IPS DF 6.9 (cell line): Measurements from ENCODE around the gene TESPA1.
A peak's percentile ranks its signal among the peaks of the same experiment; 100 is the strongest.

ENCODE experiments used
- DNase-seq: peaks from one replicate; pipeline ENCODE4 v3.0.0-alpha.2; 2013; ENCODE audit warnings: low read depth, low spot score
- H3K27ac ChIP-seq: one replicate; pipeline ENCODE4 v1.5.1; 2013; ENCODE audit warnings: low read length, control low read depth
- H3K27me3 ChIP-seq: 2 replicates; pipeline ENCODE4 v1.6.1; 2013; ENCODE audit warnings: mild to moderate bottlenecking, low read length; ENCODE audit not compliant: control insufficient read depth, insufficient read depth
- H3K36me3 ChIP-seq: 2 replicates; pipeline ENCODE4 v1.6.1; 2013; ENCODE audit warnings: low read length; ENCODE audit not compliant: control insufficient read depth, insufficient read depth
- H3K4me1 ChIP-seq: 2 replicates; pipeline ENCODE4 v1.6.1; 2013; ENCODE audit warnings: low read length; ENCODE audit not compliant: control insufficient read depth, insufficient read depth
- H3K4me3 ChIP-seq: 2 replicates; pipeline ENCODE4 v1.5.1; 2013; ENCODE audit warnings: mild to moderate bottlenecking, low read length
- H3K9me3 ChIP-seq: 2 replicates; pipeline ENCODE4 v1.6.1; 2013; ENCODE audit warnings: low read length, inconsistent platforms; ENCODE audit not compliant: control insufficient read depth, insufficient read depth
- WGBS: extraction: QIAGEN DNeasy Blood & Tissue Kit; methylation state at CpG from one replicate; pipeline ENCODE4 v1.1.7; 2013; ENCODE audit warnings: mixed read lengths, missing lambda C conversion rate; ENCODE audit not compliant: insufficient read length, insufficient coverage; 5-methylcytosine and 5-hydroxymethylcytosine counted together

TESPA1 gene, protein sequence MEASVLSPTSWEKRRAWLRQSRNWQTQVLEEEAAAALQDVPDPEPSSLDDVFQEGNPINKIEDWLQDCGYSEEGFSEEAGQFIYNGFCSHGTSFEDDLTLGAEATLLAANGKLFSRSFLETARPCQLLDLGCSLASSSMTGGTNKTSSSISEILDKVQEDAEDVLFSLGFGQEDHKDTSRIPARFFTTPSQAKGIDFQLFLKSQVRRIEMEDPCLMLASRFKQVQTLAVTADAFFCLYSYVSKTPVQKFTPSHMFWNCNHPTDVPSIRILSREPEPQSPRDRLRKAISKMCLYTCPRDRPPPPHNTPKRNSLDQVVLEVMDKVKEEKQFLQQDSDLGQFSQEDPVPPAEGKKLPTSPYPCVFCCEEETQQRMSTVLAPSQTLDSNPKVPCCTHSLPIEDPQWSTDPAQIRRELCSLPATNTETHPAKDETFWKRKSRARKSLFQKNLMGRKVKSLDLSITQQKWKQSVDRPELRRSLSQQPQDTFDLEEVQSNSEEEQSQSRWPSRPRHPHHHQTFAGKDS

DNA sequence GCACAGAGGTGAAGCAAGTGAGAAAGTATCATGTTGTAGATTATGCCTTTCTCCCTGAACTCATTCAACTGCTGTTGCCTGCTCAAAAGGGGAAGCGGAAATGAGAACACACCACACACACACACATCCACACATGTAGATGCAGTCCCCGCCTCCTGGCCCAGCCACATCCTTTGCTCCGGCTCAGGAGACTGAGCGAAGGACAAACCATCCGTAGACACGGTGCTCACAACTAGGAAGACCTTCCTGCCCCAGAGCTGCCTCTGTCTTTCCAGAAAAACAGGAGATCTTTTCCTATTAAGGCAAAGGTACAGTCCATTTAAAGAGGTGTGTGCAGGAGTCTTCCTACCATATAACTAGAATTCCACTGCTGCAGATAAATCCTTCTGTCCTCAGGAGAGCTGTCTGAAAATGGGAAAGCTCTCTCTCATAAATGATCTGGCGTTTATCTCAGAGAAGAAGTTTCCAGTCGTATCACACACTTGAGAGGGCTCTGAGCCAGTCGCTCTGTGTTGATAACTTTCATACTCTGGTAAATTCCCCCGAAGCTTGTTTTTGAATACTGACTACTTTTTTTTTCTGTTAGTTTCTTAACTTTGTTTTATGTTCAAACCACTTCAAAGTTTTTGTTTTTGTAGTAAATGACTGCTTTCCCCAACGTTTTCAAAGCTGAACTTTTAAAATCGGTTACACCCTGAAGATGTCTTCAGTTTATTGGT is at the start of gene TESPA1:
Gene TESPA1 (minus strand): TSS at position 105 of the 719 bp plus-strand sequence. CDS start 10,200 bp downstream, outside the sequence.
- Histone ChIP-seq H3K27me3 (no peaks in the 10 kb centered on the region), H3K36me3 (no peaks in the 10 kb centered on the region), H3K4me1 (no peaks in the 10 kb centered on the region), H3K27ac (no peak within 1 kb of the TSS), H3K9me3 (no peaks in the 10 kb centered on the region), H3K4me3 (no peak within 1 kb of the TSS)
- no peak for DNase-seq
- WGBS: no CpG with 5 or more reads among the region's 12 CpGs

DNA sequence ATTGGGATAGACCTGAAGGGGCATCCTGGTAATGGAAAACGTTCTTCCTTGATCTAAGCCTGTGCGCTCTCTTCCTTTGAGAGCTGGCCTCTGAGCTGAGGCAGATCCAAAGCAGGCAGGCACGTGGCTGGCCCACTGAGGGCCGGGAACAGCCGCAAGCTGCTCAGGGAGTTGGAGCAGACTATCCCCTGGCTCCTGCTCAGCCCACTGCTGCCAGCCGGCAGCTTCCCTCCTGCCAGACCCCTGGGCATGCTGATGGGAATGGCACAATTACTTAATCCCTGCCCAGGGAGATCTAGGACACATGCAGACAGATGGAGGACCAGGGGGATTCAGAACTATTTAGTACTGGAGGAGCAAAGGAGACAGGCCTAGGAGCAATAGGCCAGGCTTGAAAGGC is 49.7 kb upstream of the TESPA1 start:
- Histone ChIP-seq H3K27me3 (no peaks in the 10 kb centered on the region), H3K4me3 (no peak overlapping the region), H3K9me3 (no peaks in the 10 kb centered on the region), H3K36me3 (no peaks in the 10 kb centered on the region), H3K4me1 (no peaks in the 10 kb centered on the region), H3K27ac (no peak overlapping the region)
- no CpG with 5 or more reads among the region's 6 CpGs for WGBS
- DNase-seq: no peak

DNA sequence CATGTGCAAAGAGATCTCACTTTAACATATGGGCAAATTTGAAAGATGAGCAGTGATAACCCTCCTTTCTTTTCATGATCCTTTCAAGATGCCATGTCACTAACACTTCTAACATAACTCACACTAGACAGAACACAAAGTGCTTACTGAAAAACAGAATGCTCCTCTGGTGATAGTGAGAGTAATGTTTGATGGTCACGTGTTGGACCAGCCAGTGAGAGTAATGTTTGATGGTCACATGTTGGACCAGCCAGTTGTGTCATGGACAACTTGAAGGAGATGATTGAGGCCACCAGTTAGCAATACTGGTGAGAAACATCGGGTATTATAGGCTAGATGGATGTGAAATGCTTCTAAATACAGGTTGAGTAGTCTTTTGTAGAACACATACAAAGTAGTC is 40.9 kb upstream of the TESPA1 start:
- Histone ChIP-seq H3K9me3 (no peaks in the 10 kb centered on the region), H3K27ac (no peak overlapping the region), H3K4me3 (no peak overlapping the region), H3K4me1 (no peaks in the 10 kb centered on the region), H3K36me3 (no peaks in the 10 kb centered on the region), H3K27me3 (no peaks in the 10 kb centered on the region)
- WGBS: no CpG with 5 or more reads among the region's 2 CpGs
- DNase-seq: no peak

DNA sequence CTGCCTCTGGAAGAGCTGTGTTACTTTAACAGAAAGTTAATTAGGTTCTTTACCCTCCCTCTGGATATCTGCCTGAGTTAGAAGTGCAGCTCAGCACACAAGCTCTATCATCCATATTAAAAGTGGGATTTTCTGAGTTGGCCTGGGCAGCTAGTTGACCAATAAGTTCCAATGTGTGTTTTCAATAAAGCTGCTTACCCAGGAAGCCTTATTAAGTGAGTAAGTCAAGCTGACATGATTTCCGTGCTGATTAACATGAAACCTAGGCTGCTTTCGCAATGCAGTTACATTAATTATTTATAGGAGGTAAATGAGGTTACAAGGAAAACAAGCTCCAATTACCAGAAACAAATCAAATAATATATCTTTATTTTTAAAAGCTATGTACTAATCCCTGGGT is 40.0 kb upstream of the TESPA1 start:
- H3K27ac ChIP-seq: no peak overlapping the region
- no peak for DNase-seq
- 0 out of 2 replicates have a peak, but pooled peaks cover 2% of the 10 kb centered on the region for H3K4me1 ChIP-seq
- no peaks in the 10 kb centered on the region for H3K36me3 ChIP-seq
- no peaks in the 10 kb centered on the region for H3K27me3 ChIP-seq
- H3K9me3 ChIP-seq: no peaks in the 10 kb centered on the region
- WGBS: no CpG with 5 or more reads among the region's 2 CpGs
- no peak overlapping the region for H3K4me3 ChIP-seq

DNA sequence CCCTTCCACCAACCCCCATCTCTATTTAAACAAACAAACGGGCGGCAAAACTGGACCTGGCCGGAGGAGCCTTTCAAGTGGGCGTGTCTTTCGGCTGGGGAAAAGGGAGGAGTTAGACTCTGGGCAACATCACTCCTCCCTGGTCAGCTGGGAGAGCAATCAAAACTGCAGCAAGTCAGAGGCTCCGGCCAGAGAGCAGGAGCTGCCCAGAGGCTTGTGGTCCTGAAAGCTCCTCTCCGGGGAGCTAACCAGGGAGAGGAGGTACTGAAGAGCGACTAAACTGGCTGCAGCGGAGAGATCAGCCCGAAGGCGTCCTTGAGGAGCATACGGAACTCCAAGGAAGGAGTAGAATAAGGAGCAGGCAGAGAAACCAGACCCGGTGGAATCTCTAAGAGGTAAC is 35.2 kb upstream of the TESPA1 start, which contains the start of gene NEUROD4:
Gene NEUROD4 (plus strand): TSS at position 191 of the 400 bp plus-strand sequence. CDS start 6,466 bp downstream, outside the sequence.
- Histone ChIP-seq H3K4me3 (peak within 1 kb of the TSS; percentile 5; the same call in 1 of the 2 replicates), H3K36me3 (no peaks in the 10 kb centered on the region), H3K27me3 (no peaks in the 10 kb centered on the region), H3K27ac (no peak within 1 kb of the TSS), H3K4me1 (peaks cover 4% of the 10 kb centered on the region; the same call in 1 of the 2 replicates), H3K9me3 (no peaks in the 10 kb centered on the region)
- DNase-seq: peak; percentile 89
- no CpG with 5 or more reads among the region's 13 CpGs for WGBS

DNA sequence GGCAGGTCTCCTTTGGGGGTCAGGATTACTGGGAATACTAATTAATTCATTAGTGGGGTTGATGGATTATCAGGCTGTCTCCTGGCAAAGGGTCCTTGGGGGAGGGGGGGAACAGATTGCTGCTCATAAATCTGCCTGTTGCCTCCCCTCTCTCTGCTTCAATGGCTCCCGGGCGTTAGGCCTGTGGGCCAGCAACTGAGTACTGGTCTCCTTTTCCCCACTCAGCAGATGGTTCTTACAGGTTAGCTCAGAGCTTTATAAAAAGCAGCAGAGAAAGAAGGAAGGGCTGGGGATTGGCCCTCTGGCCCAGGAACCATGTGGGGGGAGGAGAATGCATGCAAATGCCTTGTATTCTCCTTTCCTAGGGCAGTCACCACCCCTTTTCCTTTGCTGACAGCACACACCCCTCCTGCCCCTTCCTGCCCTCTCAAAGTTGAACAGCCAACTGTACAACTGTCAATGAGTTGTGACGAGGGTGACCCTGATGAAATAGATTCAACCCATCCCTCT is 32.9 kb upstream of the TESPA1 start:
- DNase-seq: no peak
- Histone ChIP-seq H3K4me1 (peaks cover 4% of the 10 kb centered on the region; the same call in 1 of the 2 replicates), H3K36me3 (no peaks in the 10 kb centered on the region), H3K27ac (no peak overlapping the region), H3K4me3 (no peak overlapping the region), H3K27me3 (no peaks in the 10 kb centered on the region), H3K9me3 (no peaks in the 10 kb centered on the region)
- whole genome bisulfite sequencing: no CpG with 5 or more reads among the region's 3 CpGs

DNA sequence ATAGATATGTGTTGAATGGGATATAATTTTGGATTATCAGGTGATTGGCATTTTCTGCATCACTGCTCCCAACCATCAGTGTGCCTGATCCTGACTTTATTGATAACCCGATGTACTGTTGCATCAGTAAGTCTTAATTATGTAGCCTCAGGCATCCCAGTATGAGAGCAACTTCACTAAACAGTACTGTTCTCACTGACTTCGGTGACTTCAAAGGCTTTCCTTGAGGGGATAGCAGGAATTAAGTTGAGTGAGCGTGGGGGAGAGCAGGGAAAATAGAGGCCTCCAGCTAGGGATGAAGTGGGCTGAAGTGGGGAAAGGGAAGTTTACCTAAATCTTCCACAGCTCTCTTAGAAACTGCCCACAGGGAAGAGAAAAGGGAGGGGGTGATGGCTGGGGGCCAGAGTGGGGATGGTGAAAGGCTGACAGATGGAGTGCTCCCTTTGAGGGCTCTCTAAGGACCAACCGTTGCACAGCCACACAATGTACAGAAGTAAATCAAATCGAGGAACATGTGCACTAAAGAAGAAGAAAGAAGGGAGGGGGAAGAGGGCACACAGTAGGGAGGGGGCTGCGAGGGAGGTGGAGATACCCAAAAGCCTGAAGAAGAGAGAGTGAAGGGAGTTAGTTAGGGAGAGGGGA is 24.5 kb upstream of the TESPA1 start:
- WGBS: no CpG with 5 or more reads among the region's 6 CpGs
- no peaks in the 10 kb centered on the region for H3K27me3 ChIP-seq

DNA sequence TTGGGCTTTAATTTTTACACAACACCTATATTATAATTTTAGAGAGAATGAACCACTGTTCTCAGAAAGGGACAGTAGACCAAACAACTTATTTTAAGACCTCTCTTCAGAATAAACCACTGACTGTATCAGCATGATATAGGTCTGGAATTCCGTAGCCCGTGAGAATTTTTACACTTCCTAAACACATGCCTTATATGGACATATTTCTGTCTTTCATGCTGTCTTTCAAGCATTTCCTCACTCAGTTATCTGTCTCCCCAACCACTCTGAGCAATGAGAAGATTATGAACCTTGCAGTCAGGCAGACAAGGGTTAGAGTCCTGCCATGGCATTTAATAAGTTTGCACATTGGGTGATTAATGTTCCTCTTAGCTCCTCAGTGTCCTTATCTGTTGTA is 17.8 kb upstream of the TESPA1 start:
- Histone ChIP-seq H3K36me3 (no peaks in the 10 kb centered on the region), H3K4me1 (peaks cover 3% of the 10 kb centered on the region), H3K27ac (no peak overlapping the region), H3K27me3 (no peaks in the 10 kb centered on the region), H3K9me3 (no peaks in the 10 kb centered on the region), H3K4me3 (no peak overlapping the region)
- no CpG with 5 or more reads among the region's 2 CpGs for WGBS
- DNase-seq: no peak

More for the DNA sequence above, 24.5 kb upstream of the TESPA1 start:
- no peaks in the 10 kb centered on the region for H3K9me3 ChIP-seq
- H3K4me1 ChIP-seq: no peaks in the 10 kb centered on the region
- no peak overlapping the region for H3K27ac ChIP-seq
- H3K4me3 ChIP-seq: no peak overlapping the region
- DNase-seq: no peak
- H3K36me3 ChIP-seq: no peaks in the 10 kb centered on the region

DNA sequence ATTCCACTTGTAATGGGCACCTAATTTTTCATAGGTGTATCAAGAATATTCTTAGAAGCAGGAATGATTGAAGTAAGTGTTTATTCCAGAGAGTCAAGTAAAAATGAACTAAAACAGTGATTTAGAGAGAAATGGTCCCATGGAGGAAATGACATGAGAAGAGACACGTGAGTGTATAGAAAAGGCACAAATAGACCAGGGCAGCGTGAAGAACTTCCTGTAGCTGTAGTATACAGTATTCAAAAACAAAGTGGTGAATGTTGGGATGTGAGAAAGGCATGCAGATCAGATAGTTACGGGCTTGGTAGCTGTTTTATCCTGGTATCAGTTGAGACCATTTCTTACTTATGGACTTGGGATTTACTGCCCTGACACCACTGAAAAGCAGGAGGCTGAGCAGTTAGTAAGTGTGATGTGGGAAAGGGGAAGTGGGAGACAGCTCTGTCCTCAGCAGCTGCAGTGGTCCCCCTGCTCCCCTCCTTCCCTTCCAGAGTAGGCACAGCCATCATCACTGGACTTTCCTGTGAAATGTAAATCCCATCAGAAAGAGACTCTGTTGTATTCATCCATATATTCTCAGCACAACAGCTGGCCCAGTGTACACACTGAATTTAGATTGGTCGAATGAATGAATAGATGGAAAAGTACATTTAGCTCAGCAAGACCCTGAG is 16.8 kb upstream of the TESPA1 start:
- peaks cover 4% of the 10 kb centered on the region for H3K4me1 ChIP-seq
- no peaks in the 10 kb centered on the region for H3K27me3 ChIP-seq
- no peaks in the 10 kb centered on the region for H3K36me3 ChIP-seq
- DNase-seq: no peak
- no peak overlapping the region for H3K27ac ChIP-seq
- no peaks in the 10 kb centered on the region for H3K9me3 ChIP-seq
- WGBS: no CpG with 5 or more reads among the region's 4 CpGs
- H3K4me3 ChIP-seq: no peak overlapping the region
